GM12874 (cell line): ENCODE measurements around the gene CADM4.

Experiments
- CTCF ChIP-seq: IDR thresholded peaks from 2 replicates; pipeline ENCODE4 v1.5.1; 2011; ENCODE audit warnings: low read depth, mild to moderate bottlenecking, control low read depth, low read length, moderate library complexity; ENCODE audit not compliant: insufficient read depth

CADM4 gene

GRCh38 chr19:43644181-43644580, 4.5 kb upstream of the CADM4 start:
- TF ChIP-seq CTCF: no peak

DNA sequence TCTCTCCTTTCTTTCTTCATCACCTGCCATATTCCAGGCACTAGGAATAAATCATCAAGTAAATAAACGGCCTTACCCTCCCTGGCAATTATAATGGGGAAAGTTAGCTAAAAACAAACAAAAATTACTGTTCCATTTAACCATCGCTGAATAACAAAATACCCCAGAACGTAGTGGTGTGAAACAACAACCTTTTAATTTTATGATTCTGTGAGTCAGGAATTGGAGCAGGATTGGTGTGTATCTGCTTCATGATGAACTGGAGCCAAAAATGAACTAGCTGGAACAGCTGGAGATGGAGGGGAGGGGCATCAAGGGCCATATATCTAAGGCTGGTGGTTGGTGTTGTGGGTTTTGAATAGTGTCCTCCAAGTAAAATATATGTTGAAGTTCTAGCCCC, 3.7 kb upstream of the CADM4 start:
- TF ChIP-seq CTCF: no peak

- TF ChIP-seq CTCF: no peak
These were observed 2.9 kb upstream of the CADM4 start for GRCh38 chr19:43642531-43642930.

- no peak for TF ChIP-seq CTCF
These were observed 1.7 kb upstream of the CADM4 start for GRCh38 chr19:43641333-43641732.

GRCh38 chr19:43640424-43640757, 741 bp upstream of the CADM4 start:
- TF ChIP-seq CTCF: no peak

GRCh38 chr19:43638995-43639518, 593 bp downstream of the CADM4 start:
- TF ChIP-seq CTCF: no peak

DNA sequence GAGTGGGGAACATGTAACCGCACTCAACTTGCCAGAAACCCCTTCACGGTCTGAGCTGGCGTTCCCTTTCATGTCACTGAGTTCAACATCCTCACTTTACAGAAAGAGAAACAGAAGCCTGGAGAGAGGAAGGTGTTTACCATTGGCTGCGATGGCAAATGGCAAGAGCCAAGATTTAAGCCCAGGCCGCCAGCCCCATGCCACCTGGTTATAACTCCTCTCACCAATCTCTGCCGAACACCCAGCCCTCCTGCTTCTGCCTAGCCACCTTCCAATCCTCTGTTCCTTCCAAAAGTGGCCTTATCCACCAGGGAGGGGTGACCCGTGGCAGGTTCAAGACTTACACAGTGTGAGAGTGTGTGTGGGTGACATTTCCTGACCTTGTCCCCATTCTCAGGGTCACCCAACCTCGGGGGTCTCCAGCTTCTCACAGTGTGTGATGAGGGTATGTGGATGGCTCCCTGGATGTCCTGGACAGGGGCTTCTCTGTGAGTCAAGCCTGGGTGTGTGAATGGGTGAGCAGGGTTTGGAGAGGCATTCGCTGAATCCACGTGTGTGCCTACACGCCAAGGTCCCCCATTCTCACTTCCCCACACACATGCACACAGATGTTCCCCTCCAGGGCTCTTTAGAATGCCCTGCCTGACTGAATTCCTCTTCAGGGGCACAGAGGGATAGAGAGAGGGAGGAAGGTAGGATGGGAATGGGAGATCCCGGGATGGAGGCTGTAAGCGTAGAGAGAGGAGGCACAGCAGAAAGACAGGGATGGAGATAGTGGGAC, 1.2 kb downstream of the CADM4 start:
- no peak for TF ChIP-seq CTCF
